Activated CD8-positive, alpha-beta memory T cell treated with anti-CD3 and anti-CD28 coated beads for 4 hours (primary cell): Measurements from ENCODE around the gene TP53TG3F.
"Not testable (repeated sequence)": the region's sequence is repeated elsewhere in the genome, so short reads cannot be mapped to it uniquely, and the experiment has no call there.

ENCODE experiments used
- DNase-seq, 2 donors: peaks; one replicate each; pipeline ENCODE4 v3.0.0-alpha.2; 2020; ENCODE audit warnings: low read depth in 2 of 2

Gene TP53TG3F, protein sequence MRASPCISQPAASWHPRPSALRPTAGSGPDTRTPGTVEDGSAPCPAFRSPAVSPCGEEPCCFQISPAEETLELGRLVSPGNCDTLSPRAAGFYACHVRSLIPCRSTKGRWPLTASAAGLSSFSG

GRCh38 chr16:33459312-33459711, at the start of gene TP53TG3F:
Gene TP53TG3F (plus strand): TSS chr16:33459612. CDS start chr16:33459680, 68 bp downstream.
- DNase-seq, result not testable (repeated sequence)

- DNase-seq, result not testable (repeated sequence)
Measured at GRCh38 chr16:33491611-33492010, 32.2 kb downstream of the TP53TG3F start.

GRCh38 chr16:33507231-33507630, 47.8 kb downstream of the TP53TG3F start:
- DNase-seq, result not testable (repeated sequence)

DNA sequence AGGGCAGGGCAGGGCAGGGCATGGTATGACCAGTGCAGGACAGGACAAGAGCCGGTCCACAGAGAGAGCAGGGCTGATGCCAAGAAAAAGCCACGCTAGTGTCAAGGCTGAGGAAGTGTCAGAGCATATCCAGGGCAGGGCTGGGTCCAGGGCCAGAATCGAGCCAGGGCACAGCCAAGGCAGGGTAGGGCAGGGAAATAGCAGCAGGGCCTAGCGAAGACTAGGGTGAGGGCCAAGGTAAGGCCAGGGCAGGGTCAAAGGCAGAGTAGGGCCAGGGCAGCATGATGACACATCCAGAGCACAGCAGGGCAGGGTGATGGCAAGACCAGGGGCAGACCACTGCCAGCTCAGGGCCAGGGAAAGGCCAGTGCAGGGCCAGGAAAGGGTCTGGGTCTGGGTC, 49.7 kb downstream of the TP53TG3F start:
- DNase-seq, result not testable (repeated sequence)

DNA sequence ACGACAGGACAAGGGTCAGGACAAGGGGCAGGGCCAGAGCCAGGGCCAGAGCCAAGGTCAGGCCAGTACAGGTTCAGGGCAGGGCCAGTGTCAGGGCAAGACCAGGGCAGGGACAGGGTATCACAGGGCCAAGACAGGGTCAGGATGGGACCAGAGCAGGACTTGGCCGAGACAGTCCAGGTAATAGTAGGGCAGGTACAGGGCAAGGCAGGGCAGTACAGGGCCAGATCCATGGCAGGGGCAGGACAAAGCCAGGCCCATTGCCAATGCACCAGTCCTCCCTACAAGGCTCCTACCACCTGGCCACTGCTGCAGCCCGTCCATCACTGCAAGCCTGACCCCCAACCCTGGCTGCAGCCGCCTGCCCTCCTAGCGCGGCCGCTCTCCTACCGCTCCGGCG, 50.5 kb downstream of the TP53TG3F start:
- DNase-seq, result not testable (repeated sequence)
